ENCODE data around the gene MPDZ. TPM values are rescaled to one million over a fixed set of nuclear protein-coding genes. Genes with fewer than 3 reads are reported as not detected.

Gene MPDZ
- total RNA-seq, 1 experiment from 2014 or later, result 0.12 TPM

DNA sequence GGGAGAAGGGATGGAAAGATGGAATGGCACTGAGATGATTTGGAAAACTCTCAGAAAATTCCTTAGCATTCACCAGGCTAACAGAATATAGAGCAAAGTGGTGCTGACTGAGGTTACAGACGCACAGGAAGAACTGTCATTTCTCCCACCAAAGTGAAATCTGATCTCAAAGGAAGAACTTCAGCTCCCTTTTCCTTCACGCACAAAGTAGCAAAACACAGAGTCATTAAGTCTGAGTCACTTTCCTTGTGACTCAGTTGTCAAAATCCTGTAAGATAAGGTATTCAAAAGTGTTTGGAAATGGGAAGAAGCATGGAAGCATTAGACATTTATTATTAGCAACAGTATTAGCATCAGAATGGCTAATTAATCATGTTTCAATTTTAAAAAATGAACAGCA, 11.7 kb downstream of the MPDZ start:
- CTCF ChIA-PET, result no interaction called here
- H4K20me1 ChIP-seq (ENCODE audit: insufficient read depth), result no peaks in the 10 kb centered on the region
- no peaks in the 10 kb centered on the region for H3K9me3 ChIP-seq (ENCODE audit: control insufficient read depth in 1 of 2, insufficient read depth in 1 of 2, low read depth in 1 of 2, low read length in 2 of 2)
- ATAC-seq (no peak), DNase-seq (ENCODE audit: low read depth, low spot score) (no peak)
- H2AFZ ChIP-seq (ENCODE audit: low read depth, low read length, poor library complexity, severe bottlenecking), result no peak overlapping the region
- no peak overlapping the region; the same call in 1 of the 2 replicates for H3K4me2 ChIP-seq (ENCODE audit: low read length)
- intact Hi-C loops (cut with micrococcal nuclease), result no loop called here
- no peaks in the 10 kb centered on the region for H3K9me2 ChIP-seq (ENCODE audit: insufficient read depth)
- no peaks in the 10 kb centered on the region for H3K79me2 ChIP-seq (ENCODE audit: insufficient read depth, low read length)
- POLR2A ChIA-PET, result no interaction called here
- no peaks in the 10 kb centered on the region for H3K27me3 ChIP-seq (ENCODE audit: insufficient read depth, low read length)
- TF ChIP-seq POLR2AphosphoS5 (IDR thresholded peaks at IDR 0.05; ENCODE audit: low read depth, low read length), result no peak
- TF ChIP-seq, protein P1, sequence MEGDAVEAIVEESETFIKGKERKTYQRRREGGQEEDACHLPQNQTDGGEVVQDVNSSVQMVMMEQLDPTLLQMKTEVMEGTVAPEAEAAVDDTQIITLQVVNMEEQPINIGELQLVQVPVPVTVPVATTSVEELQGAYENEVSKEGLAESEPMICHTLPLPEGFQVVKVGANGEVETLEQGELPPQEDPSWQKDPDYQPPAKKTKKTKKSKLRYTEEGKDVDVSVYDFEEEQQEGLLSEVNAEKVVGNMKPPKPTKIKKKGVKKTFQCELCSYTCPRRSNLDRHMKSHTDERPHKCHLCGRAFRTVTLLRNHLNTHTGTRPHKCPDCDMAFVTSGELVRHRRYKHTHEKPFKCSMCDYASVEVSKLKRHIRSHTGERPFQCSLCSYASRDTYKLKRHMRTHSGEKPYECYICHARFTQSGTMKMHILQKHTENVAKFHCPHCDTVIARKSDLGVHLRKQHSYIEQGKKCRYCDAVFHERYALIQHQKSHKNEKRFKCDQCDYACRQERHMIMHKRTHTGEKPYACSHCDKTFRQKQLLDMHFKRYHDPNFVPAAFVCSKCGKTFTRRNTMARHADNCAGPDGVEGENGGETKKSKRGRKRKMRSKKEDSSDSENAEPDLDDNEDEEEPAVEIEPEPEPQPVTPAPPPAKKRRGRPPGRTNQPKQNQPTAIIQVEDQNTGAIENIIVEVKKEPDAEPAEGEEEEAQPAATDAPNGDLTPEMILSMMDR (IDR thresholded peaks at IDR 0.05 in 2 of 3, conservative IDR thresholded peaks at IDR 0.05 in 1 of 3; ENCODE audit: borderline replicate concordance in 1 of 3, insufficient read depth in 1 of 3, low read depth in 2 of 3, low read length in 2 of 3), result no peak
- no peak for TF ChIP-seq SP1 (IDR thresholded peaks at IDR 0.05; ENCODE audit: low read depth)
- peak; percentile 25; the same call in 1 of the 2 replicates for TF ChIP-seq JUND (IDR thresholded peaks at IDR 0.05)
- peak; percentile 40; the same call in 1 of the 2 replicates for TF ChIP-seq FOSL1 (IDR thresholded peaks at IDR 0.05; ENCODE audit: low read depth)
- no peak overlapping the region for H3K4me3 ChIP-seq (replicated peaks in 1 of 2; ENCODE audit: low read depth in 1 of 2, low read length in 2 of 2)
- no peak overlapping the region for H3K9ac ChIP-seq (ENCODE audit: low read length)
- no TSS peak for BruUV-seq (replicated peaks)
- H3K27ac ChIP-seq (ENCODE audit: low read depth, low read length), result no peak overlapping the region
- no peaks in the 10 kb centered on the region for H3K36me3 ChIP-seq (ENCODE audit: control insufficient read depth in 1 of 2, insufficient read depth in 2 of 2, low read length in 2 of 2)
- H3K4me1 ChIP-seq (ENCODE audit: control insufficient read depth in 1 of 2, insufficient read depth in 2 of 2, low read length in 2 of 2), result peaks cover 0 to 12% of the 10 kb centered on the region in 2 experiments; a peak in 2 of 4 replicates
- RAD21 ChIA-PET (ENCODE audit: low non-redundant PET in 1 of 2, low total read pairs in 2 of 2, uncharacterized antibody in 2 of 2, unreplicated experiment in 2 of 2), result no interaction called here

DNA sequence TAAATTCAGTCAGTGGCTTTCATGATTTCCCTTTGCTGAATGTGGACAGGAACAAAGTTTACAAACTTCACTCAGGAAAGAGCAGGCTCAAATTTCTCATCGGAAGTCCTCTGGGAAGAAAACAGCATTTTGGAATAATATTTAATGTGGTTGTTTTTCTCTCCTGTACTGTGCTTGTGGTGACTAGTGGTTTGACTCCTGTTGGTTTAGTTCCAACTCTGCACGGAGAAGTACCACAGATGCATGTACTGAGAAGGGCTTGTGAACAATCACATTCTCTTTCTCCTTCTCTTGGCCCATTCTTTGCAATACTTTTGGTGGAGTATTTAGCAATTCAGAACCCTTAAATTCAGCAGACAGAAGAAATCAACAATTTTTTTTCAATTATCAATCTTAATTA, 13.3 kb downstream of the MPDZ start:
- Histone ChIP-seq H3K4me1 (ENCODE audit: control insufficient read depth in 1 of 2, insufficient read depth in 2 of 2, low read length in 2 of 2) (peaks cover 0 to 12% of the 10 kb centered on the region in 2 experiments; a peak in 2 of 4 replicates), H3K27ac (ENCODE audit: low read depth, low read length) (no peak overlapping the region), H3K4me3 (replicated peaks in 1 of 2; ENCODE audit: low read depth in 1 of 2, low read length in 2 of 2) (no peak overlapping the region), H3K27me3 (ENCODE audit: insufficient read depth, low read length) (no peaks in the 10 kb centered on the region), H3K9me3 (ENCODE audit: control insufficient read depth in 1 of 2, insufficient read depth in 1 of 2, low read depth in 1 of 2, low read length in 2 of 2) (no peaks in the 10 kb centered on the region), H3K9ac (ENCODE audit: low read length) (no peak overlapping the region), H2AFZ (ENCODE audit: low read depth, low read length, poor library complexity, severe bottlenecking) (no peak overlapping the region), H4K20me1 (ENCODE audit: insufficient read depth) (no peaks in the 10 kb centered on the region), H3K9me2 (ENCODE audit: insufficient read depth) (no peaks in the 10 kb centered on the region), H3K79me2 (ENCODE audit: insufficient read depth, low read length) (no peaks in the 10 kb centered on the region), H3K36me3 (ENCODE audit: control insufficient read depth in 1 of 2, insufficient read depth in 2 of 2, low read length in 2 of 2) (no peaks in the 10 kb centered on the region), H3K4me2 (ENCODE audit: low read length) (no peak overlapping the region)
- TF ChIP-seq, protein P1 (IDR thresholded peaks at IDR 0.05 in 2 of 3, conservative IDR thresholded peaks at IDR 0.05 in 1 of 3; ENCODE audit: borderline replicate concordance in 1 of 3, insufficient read depth in 1 of 3, low read depth in 2 of 3, low read length in 2 of 3), result no peak
- TF ChIP-seq SIN3A (IDR thresholded peaks at IDR 0.05; ENCODE audit: low read depth) (no peak), POLR2A (IDR thresholded peaks at IDR 0.05; ENCODE audit: borderline replicate concordance, extremely low read depth, insufficient read depth, insufficient read length) (no peak), EZH2 (IDR thresholded peaks at IDR 0.05) (no peak), TCF7L2 (IDR thresholded peaks at IDR 0.05; ENCODE audit: borderline replicate concordance, extremely low read depth, insufficient read depth, insufficient read length) (no peak), EZH2phosphoT487 (IDR thresholded peaks at IDR 0.05; ENCODE audit: borderline replicate concordance) (no peak), JUND (IDR thresholded peaks at IDR 0.05) (no peak), FOSL1 (IDR thresholded peaks at IDR 0.05; ENCODE audit: low read depth) (no peak), SRF (IDR thresholded peaks at IDR 0.05; ENCODE audit: low read depth) (no peak), SP1 (IDR thresholded peaks at IDR 0.05; ENCODE audit: low read depth) (no peak)
- TF ChIP-seq, protein P2, sequence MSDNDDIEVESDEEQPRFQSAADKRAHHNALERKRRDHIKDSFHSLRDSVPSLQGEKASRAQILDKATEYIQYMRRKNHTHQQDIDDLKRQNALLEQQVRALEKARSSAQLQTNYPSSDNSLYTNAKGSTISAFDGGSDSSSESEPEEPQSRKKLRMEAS (IDR thresholded peaks at IDR 0.05), result no peak
- ATAC-seq (no peak), DNase-seq (ENCODE audit: low read depth, low spot score) (no peak)
- intact Hi-C loops (cut with micrococcal nuclease), result no loop called here
- BruUV-seq (replicated peaks), result no TSS peak
- RAD21 ChIA-PET (ENCODE audit: low non-redundant PET in 1 of 2, low total read pairs in 2 of 2, uncharacterized antibody in 2 of 2, unreplicated experiment in 2 of 2), result no interaction called here
- POLR2A ChIA-PET, result no interaction called here
- CTCF ChIA-PET, result no interaction called here

Measured in HCT116 (cell line).